HUDEP-2 (cell line): ENCODE results near the gene YEATS4.
A peak's percentile ranks its signal among the peaks of the same experiment; 100 is the strongest.

Experiments used
- DNase-seq, 76 experiments: peaks; one replicate each; lab custom pipeline; 2025; ENCODE audit not compliant: unreplicated experiment in 76 of 76; lab: John Stamatoyannopoulos, UW

YEATS4 gene

DNA sequence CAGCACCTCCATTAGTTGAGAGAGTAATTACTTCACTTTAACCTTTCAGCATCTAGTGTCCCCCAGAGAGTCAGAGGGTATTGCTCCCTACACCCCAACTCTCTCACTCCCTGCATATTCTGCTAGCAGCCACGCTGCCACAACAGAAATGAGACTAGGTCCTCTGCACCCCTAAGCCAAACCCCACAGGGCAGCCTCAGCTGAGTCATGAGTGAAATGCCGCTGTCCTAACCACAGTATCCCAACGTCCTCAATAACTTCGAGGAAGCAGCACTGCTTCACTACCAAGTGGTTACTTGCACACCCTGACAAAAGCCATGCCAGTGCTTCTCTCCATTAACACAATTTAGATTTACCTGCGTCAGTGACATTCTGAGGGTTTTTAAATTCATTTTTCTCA, 18.2 kb upstream of the YEATS4 start:
- no peak for DNase-seq

DNA sequence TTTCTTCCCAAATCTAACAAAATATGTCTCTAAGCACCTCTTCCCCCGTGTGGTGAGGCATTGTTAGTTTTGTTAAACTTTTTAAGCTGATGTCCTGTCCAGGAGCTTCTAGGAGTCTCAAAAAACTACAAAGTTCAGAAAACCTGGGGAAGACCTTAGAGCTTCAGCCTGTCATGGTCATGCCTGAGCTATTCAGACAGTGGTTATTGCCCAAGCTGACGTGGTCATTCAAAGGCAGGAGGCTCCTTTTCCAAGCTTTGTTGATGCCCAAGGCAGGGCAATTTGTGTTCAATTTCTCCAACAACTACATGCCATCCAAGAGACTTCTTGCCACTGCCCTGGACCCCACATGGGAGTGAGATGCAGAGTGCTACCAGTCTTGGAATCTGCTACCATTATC, 17.1 kb upstream of the YEATS4 start:
- DNase-seq, result no peak

DNA sequence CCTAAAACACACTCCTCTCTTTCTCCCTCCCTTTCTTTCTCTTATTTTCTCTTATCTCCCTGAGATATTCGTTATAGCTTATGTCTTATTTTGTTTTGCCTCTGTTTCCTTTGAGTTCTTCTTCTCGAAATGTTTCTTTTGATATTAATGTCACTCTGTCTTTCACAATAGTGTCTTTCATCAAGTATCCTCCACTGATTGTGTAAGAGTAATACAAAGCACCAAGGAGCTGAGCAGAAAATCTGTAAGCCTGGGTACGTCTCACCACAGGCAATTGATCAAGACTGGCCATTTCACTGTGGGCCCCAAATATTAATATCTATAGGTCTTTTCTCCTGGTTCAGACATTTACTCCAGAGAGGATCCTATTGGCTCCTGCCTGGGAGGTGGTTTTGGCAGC, 16.2 kb upstream of the YEATS4 start:
- DNase-seq, result no peak

DNA sequence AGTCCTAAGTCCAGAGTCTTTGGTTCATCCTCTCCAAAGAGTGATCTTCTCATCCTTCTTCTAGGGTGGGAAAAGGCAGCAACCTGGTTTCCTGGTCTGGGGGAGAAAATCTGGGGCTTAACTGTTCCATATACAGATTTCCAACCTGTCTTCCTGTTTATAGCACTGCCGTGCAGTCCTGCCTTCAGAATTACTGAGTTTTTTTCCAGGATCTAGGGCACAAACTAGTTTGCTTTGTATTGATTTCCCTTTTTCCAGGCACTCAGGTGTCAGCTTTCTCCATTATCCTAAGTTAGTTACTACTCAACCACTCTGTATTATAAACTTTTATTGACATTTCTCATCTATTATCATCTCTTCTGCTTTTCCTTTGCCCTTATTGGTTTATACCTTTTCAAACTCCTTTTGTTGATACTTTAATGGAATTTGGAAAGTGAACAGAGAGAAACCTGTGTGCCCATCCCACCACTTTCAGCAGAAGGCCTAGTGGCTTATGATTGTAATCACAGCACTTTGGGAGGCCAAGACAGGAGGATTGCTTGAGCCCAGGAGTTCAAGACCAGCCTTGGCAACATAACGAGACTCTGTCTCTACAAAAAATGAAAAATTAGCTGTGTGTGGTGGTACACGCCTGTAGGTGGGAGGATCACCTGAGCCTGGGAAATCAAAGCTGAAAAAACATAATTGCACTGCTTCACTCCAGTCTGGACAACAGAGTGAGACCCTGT, 15.5 kb upstream of the YEATS4 start:
- no peak for DNase-seq

DNA sequence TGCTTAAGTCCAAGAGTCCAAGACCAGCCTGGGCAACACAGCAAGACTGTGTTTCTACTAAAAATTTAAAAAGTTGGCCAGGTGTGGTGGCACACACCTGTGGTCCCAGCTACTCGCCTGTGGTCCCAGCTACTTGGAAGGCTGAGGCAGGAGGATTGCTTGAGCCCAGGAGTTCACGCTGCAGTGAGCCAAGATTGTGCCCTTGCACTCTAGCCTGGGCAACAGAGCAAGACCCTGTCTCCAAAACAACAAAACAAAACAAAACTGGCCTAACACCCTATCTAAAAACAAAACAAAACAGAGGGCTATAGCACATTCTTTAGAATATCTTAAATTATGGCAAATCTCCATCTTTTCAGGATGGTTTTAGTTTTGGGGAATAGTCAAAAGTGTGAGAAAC, 14.5 kb upstream of the YEATS4 start:
- no peak for DNase-seq

DNA sequence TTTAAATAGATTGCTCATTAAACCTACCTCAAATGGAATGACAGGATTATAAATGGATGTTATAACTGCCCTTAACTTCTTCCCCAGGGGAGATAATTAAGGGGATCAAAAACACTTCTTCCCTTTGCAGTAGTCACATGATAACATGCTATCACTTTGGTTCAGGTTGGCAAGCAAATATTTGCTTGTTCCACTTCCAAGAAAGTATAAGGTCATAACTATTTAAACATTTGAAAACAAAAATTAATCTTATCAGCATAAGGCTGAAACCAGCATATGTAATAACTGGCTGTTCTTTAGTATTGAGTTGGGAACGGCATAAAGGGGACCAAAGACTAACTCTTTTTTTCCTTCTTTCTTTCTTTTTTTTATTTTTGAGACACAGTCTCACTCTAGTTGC, 13.8 kb upstream of the YEATS4 start:
- peak in 3 of 76 experiments; percentile 14 to 33 (median 25) for DNase-seq

DNA sequence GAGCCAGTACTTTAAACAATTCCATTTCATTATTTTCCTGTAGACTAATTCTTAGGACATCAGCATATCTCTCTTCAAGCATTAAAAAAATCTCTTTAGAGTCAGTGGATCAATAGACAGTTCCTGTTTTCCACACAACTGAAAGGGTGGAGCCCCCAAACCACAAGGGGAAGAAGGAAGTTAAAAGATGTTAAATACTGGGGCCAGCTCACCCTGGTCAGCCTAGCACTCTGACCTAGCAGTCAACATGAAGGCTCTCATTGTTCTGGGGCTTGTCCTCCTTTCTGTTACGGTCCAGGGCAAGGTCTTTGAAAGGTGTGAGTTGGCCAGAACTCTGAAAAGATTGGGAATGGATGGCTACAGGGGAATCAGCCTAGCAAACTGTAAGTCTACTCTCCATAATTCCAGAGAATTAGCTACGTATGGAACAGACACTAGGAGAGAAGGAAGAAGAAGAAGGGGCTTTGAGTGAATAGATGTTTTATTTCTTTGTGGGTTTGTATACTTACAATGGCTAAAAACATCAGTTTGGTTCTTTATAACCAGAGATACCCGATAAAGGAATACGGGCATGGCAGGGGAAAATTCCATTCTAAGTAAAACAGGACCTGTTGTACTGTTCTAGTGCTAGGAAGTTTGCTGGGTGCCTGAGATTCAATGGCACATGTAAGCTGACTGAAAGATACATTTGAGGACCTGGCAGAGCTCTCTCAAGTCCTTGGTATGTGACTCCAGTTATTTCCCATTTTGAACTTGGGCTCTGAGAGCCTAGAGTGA, 11.2 kb upstream of the YEATS4 start, which contains the start of gene LYZ:
Gene LYZ (plus strand): TSS at position 220 of the 777 bp plus-strand sequence. CDS start 28 bp downstream, at position 248.
- DNase-seq, result no peak

DNA sequence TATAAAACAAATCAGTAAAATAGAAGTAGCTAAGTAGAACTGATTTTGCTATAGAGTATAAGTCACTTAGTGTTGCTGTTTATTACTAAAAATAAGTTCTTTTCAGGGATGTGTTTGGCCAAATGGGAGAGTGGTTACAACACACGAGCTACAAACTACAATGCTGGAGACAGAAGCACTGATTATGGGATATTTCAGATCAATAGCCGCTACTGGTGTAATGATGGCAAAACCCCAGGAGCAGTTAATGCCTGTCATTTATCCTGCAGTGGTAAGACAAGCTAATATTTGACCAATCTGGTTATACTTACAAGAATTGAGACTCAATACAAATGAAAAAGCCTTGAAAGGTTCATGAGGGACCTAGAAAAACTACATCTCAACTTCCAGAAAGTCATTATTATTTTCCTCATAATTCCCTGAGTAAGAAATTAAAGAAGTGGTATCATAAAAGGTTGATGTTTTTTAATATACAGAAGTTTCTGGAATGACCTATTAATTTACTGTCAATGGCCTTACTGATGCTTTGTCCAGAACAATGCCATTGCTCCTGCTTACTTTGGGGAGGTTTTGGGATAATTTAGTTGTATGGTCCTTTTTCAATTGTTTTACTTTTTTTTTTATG, 9.4 kb upstream of the YEATS4 start:
- DNase-seq, result no peak

DNA sequence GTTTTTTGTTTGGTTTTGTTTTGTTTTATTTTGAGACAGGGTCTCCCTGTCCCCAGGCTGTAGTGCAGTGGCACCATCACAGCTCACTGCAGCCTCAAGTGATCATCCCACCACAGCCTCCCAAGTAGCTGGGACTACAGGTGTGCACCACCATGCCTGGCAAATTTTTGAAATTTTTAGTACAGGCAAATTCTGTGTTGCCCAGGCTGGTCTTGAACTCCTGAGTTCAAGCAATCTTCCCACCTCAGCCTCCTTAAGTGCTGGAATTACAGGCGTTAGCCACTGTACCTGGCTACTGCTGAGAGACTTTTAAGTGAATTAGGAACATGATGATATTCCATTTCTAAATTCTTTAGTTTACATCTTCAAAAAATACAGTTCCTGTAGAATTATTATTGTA, 8.8 kb upstream of the YEATS4 start:
- DNase-seq, result no peak

DNA sequence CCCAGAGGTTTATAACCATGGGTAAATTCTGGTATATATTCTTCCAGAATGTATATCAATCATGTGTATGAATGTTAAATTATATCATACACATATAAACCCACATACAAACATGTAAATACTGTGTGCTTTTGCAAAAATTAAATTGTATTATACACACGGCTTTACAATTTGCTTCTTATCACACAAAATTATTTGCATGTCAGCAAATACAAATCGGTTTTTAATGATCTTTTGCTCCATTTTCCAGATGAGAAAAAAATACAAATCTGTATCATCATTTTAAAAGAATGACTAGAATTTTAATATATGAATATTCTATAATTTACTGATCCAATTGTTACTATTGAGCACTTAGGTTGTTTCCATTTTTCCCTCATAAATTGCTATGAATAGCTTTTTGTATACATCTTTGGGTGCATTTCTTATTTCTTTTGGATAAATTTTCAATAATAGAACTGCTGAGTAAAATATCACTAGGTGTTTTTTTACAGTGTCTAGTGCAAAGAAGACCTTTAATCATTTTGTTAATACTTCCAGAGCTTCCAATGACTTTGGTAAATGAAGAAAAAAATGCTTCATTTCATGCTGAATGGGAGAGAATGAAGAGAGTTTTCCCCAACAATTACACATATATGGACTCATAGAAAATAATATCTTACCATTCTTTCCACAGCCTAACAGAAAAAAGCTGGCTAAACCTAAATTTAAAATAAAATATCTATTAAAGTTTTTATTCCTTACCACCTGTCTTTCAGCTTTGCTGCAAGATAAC, 7.9 kb upstream of the YEATS4 start:
- no peak for DNase-seq

DNA sequence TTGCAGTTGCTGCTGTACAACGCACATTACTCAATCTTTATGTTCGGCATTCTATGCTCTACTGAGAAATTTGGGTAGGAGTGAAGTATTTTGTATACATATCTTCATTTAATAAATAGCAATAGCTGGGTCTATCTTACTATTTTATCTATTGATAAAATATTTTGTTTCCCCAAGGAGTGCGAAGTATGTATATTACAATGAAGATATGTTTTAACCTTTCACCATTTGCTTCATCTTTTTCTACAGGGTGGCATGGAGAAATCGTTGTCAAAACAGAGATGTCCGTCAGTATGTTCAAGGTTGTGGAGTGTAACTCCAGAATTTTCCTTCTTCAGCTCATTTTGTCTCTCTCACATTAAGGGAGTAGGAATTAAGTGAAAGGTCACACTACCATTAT, 6.6 kb upstream of the YEATS4 start:
- DNase-seq, result no peak

DNA sequence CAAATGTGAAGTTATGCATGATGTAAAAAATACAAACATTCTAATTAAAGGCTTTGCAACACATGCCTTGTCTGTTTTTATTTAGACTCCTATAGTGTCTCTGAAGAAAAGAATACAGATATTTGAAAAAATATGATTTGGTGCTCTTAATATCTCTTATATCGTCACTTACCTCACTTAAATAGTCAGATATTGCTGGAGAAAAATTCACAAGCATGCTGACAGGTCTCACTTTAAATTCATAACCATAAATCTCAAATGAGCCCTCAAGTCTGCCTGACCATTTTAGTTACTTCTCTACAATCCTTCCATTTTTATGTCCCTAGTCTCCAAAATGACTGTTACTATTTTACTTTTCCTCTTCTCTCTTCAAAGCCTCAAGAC, 5.4 kb upstream of the YEATS4 start:
- DNase-seq, result no peak

DNA sequence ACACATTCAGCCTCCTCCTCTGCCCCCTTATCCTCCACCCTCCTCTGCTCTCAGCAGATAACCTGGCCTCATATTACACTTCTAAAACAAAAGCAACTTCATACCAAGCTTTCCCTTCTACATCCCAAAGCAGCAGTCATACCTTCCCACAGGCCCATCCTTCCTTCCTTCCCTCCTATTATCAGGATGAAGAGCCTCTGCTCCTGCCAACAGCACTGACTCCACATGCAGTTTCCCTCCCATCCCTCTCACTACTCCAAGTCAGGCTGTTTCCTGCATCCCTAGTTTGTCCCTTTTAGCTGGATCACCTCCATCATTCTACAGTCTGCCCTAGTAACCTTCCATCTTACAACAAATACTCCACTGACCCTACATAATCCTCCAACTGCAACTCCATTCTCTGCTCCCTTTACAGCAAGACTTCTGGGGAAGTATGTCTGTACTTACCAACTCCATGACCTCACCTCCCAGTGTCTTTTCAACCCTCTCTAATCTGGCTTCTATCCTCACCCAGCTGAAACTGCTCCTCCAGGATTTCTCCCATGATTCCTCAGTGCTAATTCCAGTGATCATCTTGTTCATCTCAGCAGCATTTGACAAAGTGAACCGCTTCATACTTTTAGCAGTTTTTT, 4.9 kb upstream of the YEATS4 start:
- DNase-seq, result peak in 3 of 76 experiments; percentile 5 to 13 (median 12)

DNA sequence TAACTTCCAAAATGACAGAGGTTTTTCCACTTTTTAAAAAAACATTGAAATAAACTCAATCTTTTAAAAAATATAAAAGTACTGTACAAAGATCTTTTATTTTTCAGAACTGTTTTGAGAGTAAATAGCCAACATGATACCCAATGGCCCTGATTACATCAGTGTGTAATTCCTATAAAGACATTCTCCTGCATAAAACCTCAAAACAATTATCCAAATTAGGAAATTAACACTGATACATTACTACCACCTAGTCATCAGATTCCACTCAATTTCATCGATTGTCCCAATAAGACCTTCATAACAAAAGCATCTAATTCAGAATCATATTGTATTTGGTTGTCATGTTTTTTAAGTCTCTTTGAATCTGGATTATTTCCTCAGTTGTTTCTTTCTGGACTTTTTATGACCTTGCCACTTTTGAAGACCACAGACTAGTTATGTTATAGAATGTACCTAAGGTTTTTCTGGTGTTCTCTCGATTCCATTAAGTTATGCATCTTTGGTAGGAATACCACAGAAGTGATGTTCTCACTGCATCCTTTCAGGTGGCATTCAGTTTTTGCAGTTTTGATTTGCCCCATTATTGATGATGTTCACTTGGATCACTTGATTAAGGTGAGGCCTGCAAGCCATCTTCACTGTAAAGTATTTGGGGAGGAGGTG, 4.0 kb upstream of the YEATS4 start:
- no peak for DNase-seq

DNA sequence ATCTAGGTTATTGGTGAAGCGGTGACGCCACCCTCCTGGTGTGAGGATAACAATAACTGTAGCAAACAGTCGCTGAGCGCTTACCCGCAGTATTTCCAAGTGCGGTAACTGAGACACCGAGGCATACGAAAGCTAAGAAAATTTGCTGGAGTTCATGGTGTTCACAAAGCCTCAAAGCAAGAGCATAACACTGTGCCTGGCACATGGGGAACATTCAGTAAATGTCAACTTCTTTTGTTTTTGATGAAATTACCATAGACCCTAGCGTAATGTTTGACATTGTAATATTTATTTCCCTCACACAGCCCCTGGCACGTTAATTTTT, 767 bp downstream of the YEATS4 start:
- DNase-seq, result no peak

DNA sequence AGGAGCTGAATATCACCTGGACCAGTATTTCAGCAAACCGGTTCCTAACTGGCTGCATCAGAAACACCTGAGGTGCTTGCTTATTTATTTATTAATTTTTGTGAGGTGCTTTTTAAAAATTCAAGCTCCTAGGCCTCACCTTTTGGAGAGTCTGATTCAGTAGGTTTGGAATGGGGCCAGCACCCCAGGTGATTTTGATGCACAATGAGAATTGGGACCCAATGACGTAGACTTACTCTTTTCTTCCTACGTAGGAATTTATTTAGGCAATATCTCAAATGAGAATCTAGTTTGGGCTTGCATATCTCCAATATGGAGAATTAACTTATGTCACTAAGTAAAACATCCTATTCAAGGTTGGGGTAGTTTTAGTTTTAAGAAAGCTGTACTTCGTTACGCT, 7.3 kb downstream of the YEATS4 start:
- no peak for DNase-seq

DNA sequence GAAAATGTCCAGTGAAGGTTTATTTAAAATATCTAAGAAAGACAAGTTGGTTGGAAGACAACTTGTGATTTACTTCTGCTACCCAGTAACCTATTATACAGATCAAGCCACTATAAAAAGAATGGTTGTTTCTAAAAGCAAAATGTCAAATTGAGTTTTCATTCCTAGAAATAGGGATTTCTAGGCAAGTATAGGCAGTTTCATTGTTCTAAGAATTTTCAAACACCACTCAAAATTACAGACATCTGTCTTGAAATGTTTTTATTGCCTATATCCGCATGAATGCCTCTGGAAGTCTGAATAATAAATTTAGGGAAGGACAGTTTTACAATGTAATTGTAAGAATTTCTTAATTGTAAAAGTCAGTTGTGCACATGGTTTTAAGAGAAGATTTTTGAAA, 8.6 kb downstream of the YEATS4 start:
- no peak for DNase-seq

DNA sequence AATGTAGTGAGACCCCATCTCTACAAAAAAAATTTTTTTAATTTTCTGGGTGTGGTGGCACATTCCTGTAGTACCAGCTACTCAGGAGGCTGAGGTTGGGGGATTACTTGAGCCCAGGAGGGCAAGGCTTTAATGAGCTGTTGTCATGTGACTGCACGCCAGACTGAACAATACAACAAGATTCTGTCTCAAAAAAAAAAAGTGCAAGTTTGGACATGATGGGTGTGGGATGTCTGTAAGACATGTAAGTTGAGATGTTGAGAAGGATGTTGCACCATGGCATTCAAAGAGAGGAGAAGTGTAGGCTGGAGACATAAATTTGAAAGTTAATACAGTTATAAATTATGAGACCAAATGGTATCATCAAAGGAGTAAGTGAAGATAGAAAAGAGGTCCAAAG, 23.5 kb downstream of the YEATS4 start:
- no peak for DNase-seq

DNA sequence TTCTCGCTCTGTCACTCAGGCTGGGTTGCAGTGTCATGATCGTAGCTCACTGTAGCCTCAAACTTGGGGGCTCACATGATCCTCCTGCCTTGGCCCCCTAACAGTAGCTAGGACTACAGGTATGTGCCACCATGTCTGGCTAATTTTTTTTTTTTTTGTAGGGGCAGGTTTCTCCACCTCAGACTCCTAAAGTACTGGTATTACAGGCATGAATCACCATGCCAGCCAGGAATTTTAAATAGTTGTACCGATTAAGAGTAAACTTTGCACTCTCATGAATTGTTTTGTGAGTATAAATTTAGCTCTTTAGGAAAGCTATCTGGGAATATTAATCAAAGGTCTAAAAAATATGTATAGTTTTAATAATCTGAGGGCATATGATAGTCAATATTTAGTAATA, 25.5 kb downstream of the YEATS4 start:
- DNase-seq, result no peak

DNA sequence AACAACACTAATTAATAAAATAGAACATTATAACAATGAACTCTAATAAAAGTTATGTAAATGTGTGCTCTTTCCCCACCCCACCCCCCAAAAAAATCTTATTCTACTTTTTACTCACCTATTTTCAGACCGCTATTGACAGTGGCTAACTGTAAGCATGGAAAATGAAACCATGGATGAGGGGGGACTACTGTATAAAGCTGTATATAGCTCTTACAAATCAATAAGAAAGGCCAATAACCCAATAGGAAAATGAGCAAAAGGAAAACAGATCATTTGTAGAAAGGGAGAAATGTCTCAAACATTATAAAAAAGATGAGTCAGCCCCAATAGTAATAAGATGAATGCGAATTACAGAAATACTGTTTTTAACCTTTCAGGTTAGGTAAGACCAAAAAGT, 27.4 kb downstream of the YEATS4 start:
- no peak for DNase-seq
